A549 (cell line): ENCODE data around the gene FOXI3.

ENCODE experiments used
- ESRRA ChIP-seq: fragments of 150-350 bp; IDR thresholded peaks from 2 replicates; pipeline ENCODE4 v1.6.1; 2014; ENCODE audit warnings: mild to moderate bottlenecking, low read length, borderline replicate concordance
- KDM1A ChIP-seq: fragments of 200-600 bp; sonication (generic); IDR thresholded peaks from 2 replicates; pipeline ENCODE4 v1.6.1; 2016; ENCODE audit warnings: low read depth, mild to moderate bottlenecking
- MAZ ChIP-seq: fragments of 150-350 bp; IDR thresholded peaks from 2 replicates; pipeline ENCODE4 v1.6.1; 2014; ENCODE audit warnings: antibody characterized with exemption, low read depth, low read length, borderline replicate concordance
- SREBF2 ChIP-seq: fragments of 450-650 bp; IDR thresholded peaks from 2 replicates; pipeline ENCODE4 v1.6.1; 2014; ENCODE audit warnings: mild to moderate bottlenecking, moderate library complexity
- TF ChIP-seq, protein P1 (sequence below): fragments of >200 bp; sonication (Bioruptor Twin); formaldehyde crosslinking; IDR thresholded peaks from 3 replicates; pipeline ENCODE4 v1.5.1; 2016

DNA sequence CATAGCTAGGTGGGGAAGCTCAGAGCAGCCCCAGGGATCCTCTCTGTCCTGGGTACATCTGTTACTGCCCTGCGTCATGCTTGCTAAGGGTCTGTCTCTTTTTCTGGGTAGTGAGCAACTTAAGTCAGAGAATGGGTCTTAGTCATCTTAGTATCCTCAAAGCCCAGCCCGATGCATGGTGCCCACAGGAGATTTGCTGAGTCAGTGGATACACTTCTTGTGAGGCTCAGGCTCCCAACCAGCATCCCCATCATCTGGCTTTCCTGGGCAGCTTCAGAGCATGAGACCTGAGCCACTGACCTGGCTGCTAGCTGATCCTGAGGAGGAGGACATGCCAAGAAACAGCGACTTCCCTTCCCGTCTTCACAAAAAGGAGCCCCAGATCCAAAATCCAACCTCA lies 10.0 kb downstream of the FOXI3 start:
- TF ChIP-seq MAZ (no peak), KDM1A (no peak), ESRRA (no peak), SREBF2 (no peak)
- TF ChIP-seq, protein P1, sequence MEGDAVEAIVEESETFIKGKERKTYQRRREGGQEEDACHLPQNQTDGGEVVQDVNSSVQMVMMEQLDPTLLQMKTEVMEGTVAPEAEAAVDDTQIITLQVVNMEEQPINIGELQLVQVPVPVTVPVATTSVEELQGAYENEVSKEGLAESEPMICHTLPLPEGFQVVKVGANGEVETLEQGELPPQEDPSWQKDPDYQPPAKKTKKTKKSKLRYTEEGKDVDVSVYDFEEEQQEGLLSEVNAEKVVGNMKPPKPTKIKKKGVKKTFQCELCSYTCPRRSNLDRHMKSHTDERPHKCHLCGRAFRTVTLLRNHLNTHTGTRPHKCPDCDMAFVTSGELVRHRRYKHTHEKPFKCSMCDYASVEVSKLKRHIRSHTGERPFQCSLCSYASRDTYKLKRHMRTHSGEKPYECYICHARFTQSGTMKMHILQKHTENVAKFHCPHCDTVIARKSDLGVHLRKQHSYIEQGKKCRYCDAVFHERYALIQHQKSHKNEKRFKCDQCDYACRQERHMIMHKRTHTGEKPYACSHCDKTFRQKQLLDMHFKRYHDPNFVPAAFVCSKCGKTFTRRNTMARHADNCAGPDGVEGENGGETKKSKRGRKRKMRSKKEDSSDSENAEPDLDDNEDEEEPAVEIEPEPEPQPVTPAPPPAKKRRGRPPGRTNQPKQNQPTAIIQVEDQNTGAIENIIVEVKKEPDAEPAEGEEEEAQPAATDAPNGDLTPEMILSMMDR, result no peak
